Neural crest cell (in vitro differentiated cells): ENCODE data around the gene SLC19A1. TPM values are rescaled to one million over a fixed set of nuclear protein-coding genes. Genes with fewer than 3 reads are reported as not detected.
"Not testable (repeated sequence)": the region's sequence is repeated elsewhere in the genome, so short reads cannot be mapped to it uniquely, and the experiment has no call there.

Source experiments
- DNase-seq: peaks from one replicate; pipeline ENCODE4 v3.0.0; 2021; ENCODE audit warnings: low read depth, mixed read lengths, low spot score
- H3K27ac Mint-ChIP-seq: one replicate; pipeline ENCODE4 v1.8.0; 2021; ENCODE audit warnings: mild to moderate bottlenecking, mixed read lengths; ENCODE audit not compliant: unreplicated experiment
- H3K27me3 Mint-ChIP-seq: 2 replicates; pipeline ENCODE4 v1.8.0; 2021; ENCODE audit warnings: low read depth, mild to moderate bottlenecking, mixed read lengths
- H3K36me3 Mint-ChIP-seq: 2 replicates; pipeline ENCODE4 v1.8.0; 2021; ENCODE audit warnings: low read depth, mild to moderate bottlenecking, mixed read lengths
- H3K4me1 Mint-ChIP-seq: 2 replicates; pipeline ENCODE4 v1.8.0; 2021; ENCODE audit warnings: mixed read lengths
- H3K4me3 Mint-ChIP-seq: one replicate; pipeline ENCODE4 v1.8.0; 2021; ENCODE audit warnings: mild to moderate bottlenecking, mixed read lengths
- H3K9me3 Mint-ChIP-seq: 2 replicates; pipeline ENCODE4 v1.8.0; 2021; ENCODE audit warnings: mixed read lengths
- total RNA-seq: library from RNA; stranded (reverse); gene quantifications from 2 replicates; pipeline ENCODE4 v1.2.1, GENCODE V29; 2021
- TF ChIP-seq, protein P1 (sequence below): fragments of 200-600 bp; sonication (generic); conservative IDR thresholded peaks from 2 replicates; pipeline ENCODE4 v1.5.0; 2021; ENCODE audit warnings: antibody characterized with exemption, mild to moderate bottlenecking

The SLC19A1 gene
- total RNA-seq, 1 donor from 2014 or later, result 35.1 TPM

DNA sequence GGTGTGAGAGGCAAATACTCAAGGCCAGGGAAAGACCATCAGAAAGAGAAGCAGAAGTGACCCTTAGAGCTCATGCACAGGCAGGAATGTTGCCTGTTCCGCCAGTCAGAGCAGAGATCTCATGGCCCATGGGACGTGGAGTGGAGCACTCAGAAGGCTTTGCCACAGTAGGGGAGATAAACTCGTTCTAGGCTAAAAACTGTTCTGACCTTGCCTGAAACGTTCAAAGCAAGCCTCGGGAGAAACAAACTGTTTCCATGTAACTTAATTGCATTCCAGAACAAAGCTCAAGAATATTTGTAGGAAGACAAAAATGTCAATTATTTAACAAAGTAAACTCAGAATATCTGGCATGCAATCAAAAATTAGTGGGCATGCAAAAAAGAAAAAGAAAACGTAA is 20.7 kb upstream of the SLC19A1 start:
- Mint-ChIP-seq H3K27me3 (peaks cover 30% of the 10 kb centered on the region), H3K4me3 (no peak overlapping the region), H3K9me3 (no peaks in the 10 kb centered on the region), H3K4me1 (no peaks in the 10 kb centered on the region), H3K36me3 (no peaks in the 10 kb centered on the region), H3K27ac (no peak overlapping the region)
- DNase-seq, result no peak
- TF ChIP-seq, protein P1, sequence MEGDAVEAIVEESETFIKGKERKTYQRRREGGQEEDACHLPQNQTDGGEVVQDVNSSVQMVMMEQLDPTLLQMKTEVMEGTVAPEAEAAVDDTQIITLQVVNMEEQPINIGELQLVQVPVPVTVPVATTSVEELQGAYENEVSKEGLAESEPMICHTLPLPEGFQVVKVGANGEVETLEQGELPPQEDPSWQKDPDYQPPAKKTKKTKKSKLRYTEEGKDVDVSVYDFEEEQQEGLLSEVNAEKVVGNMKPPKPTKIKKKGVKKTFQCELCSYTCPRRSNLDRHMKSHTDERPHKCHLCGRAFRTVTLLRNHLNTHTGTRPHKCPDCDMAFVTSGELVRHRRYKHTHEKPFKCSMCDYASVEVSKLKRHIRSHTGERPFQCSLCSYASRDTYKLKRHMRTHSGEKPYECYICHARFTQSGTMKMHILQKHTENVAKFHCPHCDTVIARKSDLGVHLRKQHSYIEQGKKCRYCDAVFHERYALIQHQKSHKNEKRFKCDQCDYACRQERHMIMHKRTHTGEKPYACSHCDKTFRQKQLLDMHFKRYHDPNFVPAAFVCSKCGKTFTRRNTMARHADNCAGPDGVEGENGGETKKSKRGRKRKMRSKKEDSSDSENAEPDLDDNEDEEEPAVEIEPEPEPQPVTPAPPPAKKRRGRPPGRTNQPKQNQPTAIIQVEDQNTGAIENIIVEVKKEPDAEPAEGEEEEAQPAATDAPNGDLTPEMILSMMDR, result no peak

DNA sequence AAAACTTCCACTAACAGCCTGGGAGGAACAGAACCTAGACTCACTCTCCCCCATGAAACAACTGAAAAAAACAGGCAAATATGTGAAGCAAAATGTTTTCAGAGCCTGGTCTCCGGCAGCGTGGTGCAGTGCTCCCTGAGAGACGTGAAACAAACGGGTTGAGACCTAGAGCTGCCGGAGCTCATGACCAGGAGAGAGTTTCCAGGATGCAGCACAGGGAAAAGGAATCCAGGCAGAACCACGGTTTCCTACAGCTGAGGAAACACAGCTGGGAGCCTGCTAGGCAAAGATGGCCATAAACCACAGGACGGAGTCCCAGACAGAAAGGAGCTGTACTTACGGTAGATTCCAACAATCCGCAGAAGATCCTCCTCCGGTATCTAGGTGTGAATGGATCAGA is 20.2 kb upstream of the SLC19A1 start:
- no peak for DNase-seq
- Mint-ChIP-seq H3K4me3 (no peak overlapping the region), H3K36me3 (no peaks in the 10 kb centered on the region), H3K27me3 (peaks cover 28% of the 10 kb centered on the region), H3K4me1 (no peaks in the 10 kb centered on the region), H3K27ac (no peak overlapping the region), H3K9me3 (no peaks in the 10 kb centered on the region)
- TF ChIP-seq, protein P1, result no peak

DNA sequence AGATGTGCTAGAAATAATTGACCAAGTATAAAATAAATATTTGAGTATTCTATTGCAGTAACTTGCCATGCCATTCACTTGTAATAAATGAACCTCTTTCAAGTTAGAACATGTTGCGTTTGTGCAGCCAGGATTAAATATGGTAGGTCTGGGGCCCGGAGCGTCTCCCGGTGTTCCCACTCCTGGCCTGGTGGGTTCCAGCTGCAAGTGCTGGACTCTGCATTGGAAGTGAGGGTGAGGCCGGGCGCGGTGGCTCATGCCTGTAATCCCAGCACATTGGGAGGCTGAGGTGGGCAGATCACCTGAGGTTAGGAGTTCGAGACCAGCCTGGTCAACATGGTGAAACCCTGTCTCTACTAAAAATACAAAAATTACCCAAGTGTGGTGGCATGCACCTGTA is 19.0 kb upstream of the SLC19A1 start:
- not testable (repeated sequence) for H3K27ac Mint-ChIP-seq, H3K4me3 Mint-ChIP-seq, H3K36me3 Mint-ChIP-seq, H3K4me1 Mint-ChIP-seq, H3K9me3 Mint-ChIP-seq, DNase-seq
- peaks cover 24% of the 10 kb centered on the region for H3K27me3 Mint-ChIP-seq

DNA sequence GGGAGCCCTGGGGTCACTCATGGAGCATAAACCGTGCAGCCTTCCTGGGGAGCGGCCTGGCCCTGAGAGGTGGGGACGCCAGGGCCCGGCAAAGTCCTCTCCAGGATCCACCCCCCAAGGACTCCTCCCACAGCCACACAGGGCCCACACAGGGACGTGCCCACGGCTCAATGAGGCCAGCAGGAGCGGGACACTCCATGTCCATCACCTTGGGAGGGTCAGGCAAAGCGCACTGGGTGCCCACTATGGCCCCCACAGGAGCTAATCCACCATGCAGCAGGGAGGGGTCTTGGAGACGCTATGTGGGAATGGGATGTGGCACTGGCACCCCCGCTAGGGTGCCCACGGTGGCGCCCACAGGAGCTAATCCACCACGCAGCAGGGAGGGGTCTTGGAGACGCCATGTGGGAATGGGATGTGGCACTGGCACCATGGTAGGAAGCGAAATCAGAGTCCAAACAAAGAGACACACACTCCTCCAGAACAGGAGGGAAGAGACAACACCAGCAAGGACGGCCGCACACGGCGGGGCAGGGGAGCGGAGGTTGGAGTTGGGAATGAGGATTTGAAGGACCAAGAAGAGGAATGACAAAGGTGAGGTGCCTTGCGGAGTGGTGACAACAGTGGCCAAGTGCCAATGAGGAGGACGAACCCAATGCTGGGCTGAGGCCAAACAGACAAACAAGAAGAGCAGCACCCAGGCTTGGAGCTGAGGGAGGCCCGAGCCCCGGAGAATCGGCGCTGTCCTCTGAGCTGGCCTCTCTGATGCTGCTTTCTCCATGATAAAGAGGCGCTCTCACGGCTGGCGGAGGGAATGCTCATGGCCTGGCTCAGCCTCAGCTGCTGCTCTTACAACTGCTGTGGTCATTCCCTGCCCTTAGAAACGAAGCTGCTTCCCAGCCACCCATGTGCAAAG is 18.1 kb upstream of the SLC19A1 start:
- H3K4me1 Mint-ChIP-seq, result no peaks in the 10 kb centered on the region
- no peak overlapping the region for H3K27ac Mint-ChIP-seq
- no peaks in the 10 kb centered on the region for H3K9me3 Mint-ChIP-seq
- peaks cover 21% of the 10 kb centered on the region for H3K27me3 Mint-ChIP-seq
- H3K36me3 Mint-ChIP-seq, result no peaks in the 10 kb centered on the region
- H3K4me3 Mint-ChIP-seq, result no peak overlapping the region
- TF ChIP-seq, protein P1, result no peak
- DNase-seq, result no peak

DNA sequence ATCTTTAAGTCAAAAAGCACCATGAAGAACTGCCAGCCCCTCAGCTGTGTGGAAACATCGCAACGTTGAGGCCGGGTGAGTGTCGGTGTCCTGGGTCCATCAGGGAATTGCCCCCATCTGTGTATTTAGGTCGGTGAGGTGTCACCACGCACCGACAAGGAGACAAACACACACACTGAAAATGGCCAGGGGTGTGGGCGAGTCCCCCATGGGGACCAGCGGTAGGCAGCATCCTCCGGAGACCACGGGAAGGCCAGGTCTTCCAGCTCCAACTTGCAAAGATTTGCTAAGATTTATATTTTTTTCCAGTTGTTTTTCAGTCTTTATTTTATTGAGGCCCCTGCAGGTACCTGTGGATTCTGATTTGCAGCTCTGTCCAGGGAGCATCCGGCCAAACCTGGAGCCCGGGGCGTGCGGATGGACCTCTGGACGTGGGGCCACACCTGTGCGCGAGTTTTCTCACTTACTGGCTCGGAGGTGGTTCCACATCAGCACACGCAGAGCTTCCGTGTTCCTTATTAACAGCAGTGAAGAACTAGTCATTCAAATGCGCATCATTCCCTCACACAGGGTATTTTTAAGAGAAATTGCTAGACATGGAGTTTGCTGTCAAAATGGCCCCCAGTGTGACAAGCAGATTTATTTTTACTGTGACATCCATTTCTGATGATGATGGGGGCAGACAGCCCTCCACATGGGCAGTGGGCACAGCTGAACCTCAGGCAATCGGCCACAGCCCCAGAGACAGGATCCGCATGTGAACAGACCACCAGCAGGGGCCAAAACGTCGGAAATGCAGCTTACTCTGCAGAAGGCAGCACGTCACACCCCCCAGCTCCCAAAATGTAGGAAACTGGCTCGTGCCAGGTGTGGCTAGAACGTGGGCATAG is 17.2 kb upstream of the SLC19A1 start:
- no peaks in the 10 kb centered on the region for H3K36me3 Mint-ChIP-seq
- H3K27me3 Mint-ChIP-seq, result peaks cover 18% of the 10 kb centered on the region
- no peaks in the 10 kb centered on the region for H3K9me3 Mint-ChIP-seq
- H3K27ac Mint-ChIP-seq, result no peak overlapping the region
- H3K4me1 Mint-ChIP-seq, result peaks cover 4% of the 10 kb centered on the region
- H3K4me3 Mint-ChIP-seq, result no peak overlapping the region
- TF ChIP-seq, protein P1, result no peak
- no peak for DNase-seq
